B cell (primary cell): ENCODE measurements around the gene MRM1. TPM values are rescaled to one million over a fixed set of nuclear protein-coding genes. Genes with fewer than 3 reads are reported as not detected.
"Not testable (repeated sequence)": the region's sequence is repeated elsewhere in the genome, so short reads cannot be mapped to it uniquely, and the experiment has no call there.

Experiments
- ATAC-seq: fragments of 200-7000 bp; cut with Tn5 transposase; one replicate; pipeline ENCODE4 v1.10.0; 2021; ENCODE audit warnings: low read depth, mild to moderate bottlenecking, moderate number of reproducible peaks, moderate library complexity
- CTCF ChIA-PET: fragments of 350-600 bp; sonication (Branson Sonifier 250); formaldehyde crosslinking; loops from one replicate; lab custom pipeline; 2021; ENCODE audit warnings: antibody characterized with exemption, inconsistent platforms; lab: Charles Lee
- POLR2A ChIA-PET: fragments of 350-600 bp; sonication (Branson Sonifier 250); formaldehyde crosslinking; loops from one replicate; lab custom pipeline; 2021; ENCODE audit warnings: antibody characterized with exemption; lab: Charles Lee
- DNase-seq: peaks from one replicate; pipeline ENCODE4 v3.0.0; 2013
- H2AFZ ChIP-seq: 2 replicates; pipeline ENCODE4 v1.6.1; 2012; ENCODE audit warnings: mild to moderate bottlenecking, low read depth, low read length; ENCODE audit not compliant: insufficient read depth, poor library complexity, severe bottlenecking
- H3K27ac ChIP-seq, 2 donors: 1 replicate in 1 of 2; 2 replicates in 1 of 2; pipeline ENCODE4 v1.5.1; 2012 to 2013; ENCODE audit warnings: low read length in 2 of 2, mild to moderate bottlenecking in 2 of 2, moderate library complexity in 1 of 2
- H3K27me3 ChIP-seq, 4 experiments: fragments of 200-600 bp in 1 of 4; sonication (generic) in 1 of 4; replicated peaks in 1 of 4; 1 replicate in 2 of 4; 2 replicates in 2 of 4; pipeline versions ENCODE4 v1.6.1 to v1.7.0; 2013 to 2016; ENCODE audit warnings: low read length in 3 of 4, mild to moderate bottlenecking in 2 of 4, mixed read lengths in 1 of 4, moderate library complexity in 1 of 4; ENCODE audit not compliant: insufficient read depth in 4 of 4, control insufficient read depth in 3 of 4; ENCODE audit errors: control extremely low read depth in 1 of 4
- H3K36me3 ChIP-seq, 2 experiments: replicated peaks in 1 of 2; 1 replicate in 1 of 2; 2 replicates in 1 of 2; pipeline versions ENCODE4 v1.6.1 to v1.7.1; 2013; ENCODE audit warnings: low read length in 1 of 2; ENCODE audit not compliant: insufficient read depth in 2 of 2, control insufficient read depth in 1 of 2; ENCODE audit errors: control extremely low read depth in 1 of 2, extremely low read depth in 1 of 2
- H3K4me1 ChIP-seq, 2 donors: fragments of 200-600 bp in 1 of 2; sonication (generic) in 1 of 2; 1 replicate in 1 of 2; 2 replicates in 1 of 2; pipeline versions ENCODE4 v1.5.1 to v1.6.1; 2013 to 2017; ENCODE audit warnings: low read length in 2 of 2; ENCODE audit not compliant: control insufficient read depth in 2 of 2, insufficient read depth in 2 of 2
- H3K4me2 ChIP-seq: replicated peaks from 2 replicates; pipeline ENCODE3; 2012; ENCODE audit warnings: mild to moderate bottlenecking, low read depth, low read length; ENCODE audit not compliant: poor library complexity, severe bottlenecking
- H3K4me3 ChIP-seq, 5 experiments: fragments of 200-600 bp in 1 of 5; sonication (generic) in 1 of 5; 1 replicate in 3 of 5; 2 replicates in 2 of 5; pipeline versions ENCODE4 v1.5.1 to v1.7.0; 2011 to 2016; ENCODE audit warnings: low read length in 4 of 5, mild to moderate bottlenecking in 4 of 5, low read depth in 2 of 5, control low read depth in 1 of 5, moderate library complexity in 1 of 5; ENCODE audit not compliant: insufficient read depth in 1 of 5; ENCODE audit errors: control extremely low read depth in 1 of 5, extremely low read depth in 1 of 5
- H3K79me2 ChIP-seq: fragments of 200-600 bp; sonication (generic); one replicate; pipeline ENCODE4 v1.6.0; 2016; ENCODE audit warnings: low read length; ENCODE audit not compliant: control insufficient read depth, insufficient read depth
- H3K9ac ChIP-seq: fragments of 200-600 bp; sonication (generic); 2 replicates; pipeline ENCODE4 v1.6.1; 2017; ENCODE audit warnings: mild to moderate bottlenecking, low read length, moderate library complexity
- H3K9me3 ChIP-seq, 3 donors: one replicate each; pipeline versions ENCODE4 v1.6.1 to v1.7.1; 2013; ENCODE audit warnings: low read length in 2 of 3; ENCODE audit not compliant: control insufficient read depth in 2 of 3, insufficient read depth in 1 of 3; ENCODE audit errors: control extremely low read depth in 1 of 3
- H4K20me1 ChIP-seq: 2 replicates; pipeline ENCODE4 v1.6.0; 2012; ENCODE audit warnings: mild to moderate bottlenecking, low read length; ENCODE audit not compliant: insufficient read depth, control insufficient read depth, poor library complexity, severe bottlenecking
- H3K27ac Mint-ChIP-seq: one replicate; pipeline ENCODE4 v1.8.0; 2021; ENCODE audit warnings: mixed read lengths
- H3K27me3 Mint-ChIP-seq: one replicate; pipeline ENCODE4 v1.8.0; 2021; ENCODE audit warnings: mixed read lengths
- H3K4me1 Mint-ChIP-seq: one replicate; pipeline ENCODE4 v1.8.0; 2021; ENCODE audit warnings: mixed read lengths
- H3K4me3 Mint-ChIP-seq: one replicate; pipeline ENCODE4 v1.8.0; 2021; ENCODE audit warnings: mixed read lengths
- H3K9me3 Mint-ChIP-seq: one replicate; pipeline ENCODE4 v1.8.0; 2022; ENCODE audit warnings: mixed read lengths; ENCODE audit not compliant: insufficient read depth
- EZH2 ChIP-seq: IDR thresholded peaks from 2 replicates; pipeline ENCODE4 v1.6.1; 2012; ENCODE audit warnings: borderline replicate concordance, low read depth, mild to moderate bottlenecking, moderate library complexity, low read length; ENCODE audit not compliant: insufficient read depth, poor library complexity, severe bottlenecking
- WGBS: methylation state at CpG from one replicate; pipeline ENCODE4 v1.1.5; 2013; ENCODE audit warnings: missing lambda C conversion rate; ENCODE audit not compliant: insufficient coverage; 5-methylcytosine and 5-hydroxymethylcytosine counted together
- intact Hi-C: fragments of 100-400 bp; cut with micrococcal nuclease; formaldehyde crosslinking; loops from one replicate; pipeline ENCODE4 v1.10.0; 2022
- polyA plus RNA-seq: library from polyadenylated mRNA; depleted of rRNA; stranded (reverse); fragments of >200 nt; gene quantifications from 2 replicates; pipeline ENCODE4 v1.2.3, GENCODE V29; 2012
- total RNA-seq, 2 donors: library from RNA; stranded (reverse); fragments of 120-200 nt in 1 of 2; gene quantifications; 1 replicate in 1 of 2; 2 replicates in 1 of 2; pipeline versions ENCODE4 v1.2.3 to v1.2.4, GENCODE V29; 2013 to 2022
- TF ChIP-seq, protein P1 (sequence below): fragments of 200-600 bp; IDR thresholded peaks from one replicate; pipeline ENCODE4 v1.8.0; 2022; ENCODE audit warnings: antibody characterized with exemption, mild to moderate bottlenecking

MRM1 gene
- total and polyA plus RNA-seq, 2 donors (not counting 1 experiment from before 2014, with no cell fraction given), result 9.1 to 14.4 TPM

- DNase-seq, H3K36me3 ChIP-seq, H3K4me3 ChIP-seq, H3K27me3 Mint-ChIP-seq, H3K9ac ChIP-seq, H2AFZ ChIP-seq, H3K27ac ChIP-seq, H3K27ac Mint-ChIP-seq, ATAC-seq, H3K4me2 ChIP-seq, H3K9me3 Mint-ChIP-seq, H3K9me3 ChIP-seq, intact Hi-C loops, H3K27me3 ChIP-seq, H3K4me3 Mint-ChIP-seq: not testable (repeated sequence)
- Histone ChIP-seq H4K20me1 (peaks cover 17% of the 10 kb centered on the region), H3K79me2 (peaks cover 36% of the 10 kb centered on the region), H3K4me1 (peaks cover 11 to 37% of the 10 kb centered on the region in 2 donors)
- ChIA-PET POLR2A (interaction anchor here (0.7 kb wide), 1 partner anchor 370 kb away, joined by 3 read pairs; no protein-coding TSS in a partner anchor), CTCF (interaction anchor here (0.7 to 4.5 kb wide), 3 partner anchors 442 to 1083 kb away, joined by 4 to 66 read pairs (median 11); no protein-coding TSS in a partner anchor)
- peaks cover 50% of the 10 kb centered on the region for H3K4me1 Mint-ChIP-seq
- WGBS, result 100% methylated on average over 1 of the region's 5 CpGs
Measured at GRCh38 chr17:36605028-36605427, 3.6 kb downstream of the MRM1 start.

- Histone ChIP-seq H3K27me3 (no peaks in the 10 kb centered on the region), H3K4me3 (no peak overlapping the region), H3K9me3 (no peaks in the 10 kb centered on the region), H4K20me1 (peaks cover 16% of the 10 kb centered on the region), H2AFZ (no peak overlapping the region), H3K9ac (no peak overlapping the region), H3K36me3 (no peaks in the 10 kb centered on the region), H3K79me2 (peaks cover 20% of the 10 kb centered on the region), H3K4me1 (peaks cover 0 to 16% of the 10 kb centered on the region in 2 donors), H3K4me2 (no peak overlapping the region), H3K27ac (no peak overlapping the region)
- no peaks in the 10 kb centered on the region for H3K27me3 Mint-ChIP-seq
- no peaks in the 10 kb centered on the region for H3K9me3 Mint-ChIP-seq
- no peak overlapping the region for H3K4me3 Mint-ChIP-seq
- ChIA-PET POLR2A (no interaction called here), CTCF (interaction anchor here (0.9 to 1.0 kb wide), 2 partner anchors 9 to 439 kb away, joined by 3 read pairs; no protein-coding TSS in a partner anchor)
- ATAC-seq, result no peak
- no peak for DNase-seq
- no peak for TF ChIP-seq EZH2
- TF ChIP-seq, protein P1, sequence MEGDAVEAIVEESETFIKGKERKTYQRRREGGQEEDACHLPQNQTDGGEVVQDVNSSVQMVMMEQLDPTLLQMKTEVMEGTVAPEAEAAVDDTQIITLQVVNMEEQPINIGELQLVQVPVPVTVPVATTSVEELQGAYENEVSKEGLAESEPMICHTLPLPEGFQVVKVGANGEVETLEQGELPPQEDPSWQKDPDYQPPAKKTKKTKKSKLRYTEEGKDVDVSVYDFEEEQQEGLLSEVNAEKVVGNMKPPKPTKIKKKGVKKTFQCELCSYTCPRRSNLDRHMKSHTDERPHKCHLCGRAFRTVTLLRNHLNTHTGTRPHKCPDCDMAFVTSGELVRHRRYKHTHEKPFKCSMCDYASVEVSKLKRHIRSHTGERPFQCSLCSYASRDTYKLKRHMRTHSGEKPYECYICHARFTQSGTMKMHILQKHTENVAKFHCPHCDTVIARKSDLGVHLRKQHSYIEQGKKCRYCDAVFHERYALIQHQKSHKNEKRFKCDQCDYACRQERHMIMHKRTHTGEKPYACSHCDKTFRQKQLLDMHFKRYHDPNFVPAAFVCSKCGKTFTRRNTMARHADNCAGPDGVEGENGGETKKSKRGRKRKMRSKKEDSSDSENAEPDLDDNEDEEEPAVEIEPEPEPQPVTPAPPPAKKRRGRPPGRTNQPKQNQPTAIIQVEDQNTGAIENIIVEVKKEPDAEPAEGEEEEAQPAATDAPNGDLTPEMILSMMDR, result no peak
- H3K4me1 Mint-ChIP-seq, result peaks cover 31% of the 10 kb centered on the region
- H3K27ac Mint-ChIP-seq, result no peak overlapping the region
- 82% methylated on average over 7 of the region's 7 CpGs for WGBS
- intact Hi-C loops, result no loop called here
Measured at GRCh38 chr17:36608280-36608679, 6.9 kb downstream of the MRM1 start.
